Heart right ventricle (tissue), 16 donors: ENCODE measurements around the gene LRIF1. TPM values are rescaled to one million over a fixed set of nuclear protein-coding genes. Genes with fewer than 3 reads are reported as not detected.

Source experiments
- ATAC-seq, 8 donors: fragments of 200-7000 bp; cut with Tn5 transposase; one replicate each; pipeline ENCODE4 v1.9.1; 2020; ENCODE audit warnings: mild to moderate bottlenecking in 8 of 8, moderate library complexity in 8 of 8, moderate number of reproducible peaks in 1 of 8
- DNase-seq, 2 donors: peaks; one replicate each; pipeline ENCODE4 v3.0.0-alpha.2; 2020
- H3K27ac ChIP-seq, 10 donors: fragments of 200-600 bp; sonication (generic) in 2 of 10; one replicate each; pipeline versions ENCODE4 v1.5.0 to v1.8.0; 2020 to 2022; ENCODE audit warnings: mild to moderate bottlenecking in 3 of 10
- H3K27me3 ChIP-seq, 7 donors: fragments of 200-600 bp; one replicate each; pipeline ENCODE4 v1.8.0; 2021 to 2022; ENCODE audit warnings: mild to moderate bottlenecking in 2 of 7
- H3K36me3 ChIP-seq, 9 donors: fragments of 200-600 bp; sonication (generic) in 1 of 9; one replicate each; pipeline versions ENCODE4 v1.5.0 to v1.8.0; 2020 to 2022; ENCODE audit warnings: mild to moderate bottlenecking in 2 of 9
- H3K4me1 ChIP-seq, 9 donors: fragments of 200-600 bp; sonication (generic) in 1 of 9; one replicate each; pipeline versions ENCODE4 v1.5.0 to v1.8.0; 2020 to 2022; ENCODE audit warnings: mild to moderate bottlenecking in 4 of 9
- H3K4me3 ChIP-seq, 10 donors: fragments of 200-600 bp; sonication (generic) in 2 of 10; one replicate each; pipeline versions ENCODE4 v1.5.0 to v1.8.0; 2020 to 2022; ENCODE audit warnings: mild to moderate bottlenecking in 7 of 10, moderate library complexity in 2 of 10
- H3K9me3 ChIP-seq, 11 donors: fragments of 200-600 bp in 10 of 11; sonication (generic) in 2 of 11; one replicate each; pipeline versions ENCODE4 v1.5.0 to v1.8.0; 2013 to 2022; ENCODE audit warnings: mild to moderate bottlenecking in 2 of 11, control low read depth in 1 of 11, moderate library complexity in 1 of 11
- WGBS, 2 donors: extraction: QIAGEN DNeasy Blood & Tissue Kit; methylation state at CpG; one replicate each; pipeline ENCODE4 v1.1.7; 2013; ENCODE audit warnings: inconsistent platforms in 1 of 2; 5-methylcytosine and 5-hydroxymethylcytosine counted together
- intact Hi-C, 10 donors: fragments of 100-400 bp; cut with DNase I; formaldehyde crosslinking; loops; one replicate each; pipeline versions ENCODE4 v1.11.1 to v1.14.2; 2022
- polyA plus RNA-seq, 2 donors: library from polyadenylated mRNA; stranded (reverse); fragments of 200-250 nt; gene quantifications; one replicate each; pipeline ENCODE4 v1.2.3, GENCODE V29; 2013
- total RNA-seq, 10 donors: library from RNA; stranded (reverse); fragmentation: NEBNext Ultra II Directional in 3 of 10; extraction: Animal tissue kit (Norgen Biotek cat#: 25700) in 3 of 10; gene quantifications; one replicate each; pipeline versions ENCODE4 v1.2.1 to v1.2.4, GENCODE V29; 2021 to 2023
- TF ChIP-seq, protein P1 (sequence below), 9 donors: fragments of 200-600 bp; sonication (generic) in 2 of 9; IDR thresholded peaks; one replicate each; pipeline versions ENCODE4 v1.5.0 to v1.8.0; 2021 to 2022; ENCODE audit warnings: antibody characterized with exemption in 9 of 9, mild to moderate bottlenecking in 5 of 9, moderate library complexity in 1 of 9
- donor health status: Arrhythmogenic right ventricular cardiomyopathy.
- donor health status: ischemic (EF 13 %, LVEDD 7.1; RV severe dilation, severe dysfunction).
- donor health status: healthy with polysubstance abuse.
- donor health status: DM: no; HTN: yes; CAD: no.
- donor health status: DM: no; HTN: no; CAD: no.
- donor health status: ischemic (EF 25% LVEDD 6.9; RV normal size, moderate dysfunction).
- donor health status: ischemic (EF 25% LVEDD 5.7; RV mildly dilated, moderate dysfunction).
- donor health status: healthy.
- donor health status: DM: yes; HTN: yes; CAD: no.
- donor health status: Ischemic cardiomyopathy.
- donor health status: ischemic (EF 35%, LVEDD 5.7; RV mildly dilated, moderate dysfunction).
- donor health status: nonischemic (EF 11% LVEDD 7.7; RV severe dilation, severe dysfunction).
- donor health status: DM: yes; HTN: yes; CAD: no.
- donor health status: PGD.
- donor health status: ischemic (EF 29% LVEDD 5.4; RV normal size, mild dysfunction).
- donor health status: nonischemic (EF 23%, LVEDD 6.1; RV moderate dilation, normal function).

Gene LRIF1
- total and polyA plus RNA-seq, 12 donors: 7.2 to 21.3 (median 15.8) TPM

DNA sequence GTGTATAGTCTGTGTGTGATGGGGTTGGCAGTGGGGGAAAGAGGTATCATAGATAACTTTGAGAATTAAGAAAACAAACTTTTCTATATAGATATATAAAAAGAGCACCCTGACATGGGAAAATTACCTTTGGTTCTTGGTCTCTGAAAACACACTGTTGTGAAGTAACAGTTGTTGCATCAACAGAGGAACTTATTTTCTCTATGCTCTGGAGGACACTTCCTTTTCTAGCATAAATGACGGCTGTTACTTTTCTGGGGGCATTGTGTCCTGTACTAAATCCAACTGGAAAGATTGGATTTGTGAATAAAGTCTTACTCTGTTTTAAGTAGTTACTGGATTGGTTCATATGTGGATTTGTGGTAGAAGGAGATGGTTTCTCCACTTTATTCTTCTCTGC is 12.6 kb downstream of the LRIF1 start:
- peaks cover 0 to 69% (median 29%) of the 10 kb centered on the region in 9 donors for H3K36me3 ChIP-seq
- H3K9me3 ChIP-seq: peaks cover 0 to 55% (median 0%) of the 10 kb centered on the region in 11 donors
- H3K27ac ChIP-seq: no peak overlapping the region
- DNase-seq (no peak), ATAC-seq (no peak)
- intact Hi-C loops: no loop called here
- no peak overlapping the region for H3K4me3 ChIP-seq
- H3K27me3 ChIP-seq: no peaks in the 10 kb centered on the region
- TF ChIP-seq, protein P1, sequence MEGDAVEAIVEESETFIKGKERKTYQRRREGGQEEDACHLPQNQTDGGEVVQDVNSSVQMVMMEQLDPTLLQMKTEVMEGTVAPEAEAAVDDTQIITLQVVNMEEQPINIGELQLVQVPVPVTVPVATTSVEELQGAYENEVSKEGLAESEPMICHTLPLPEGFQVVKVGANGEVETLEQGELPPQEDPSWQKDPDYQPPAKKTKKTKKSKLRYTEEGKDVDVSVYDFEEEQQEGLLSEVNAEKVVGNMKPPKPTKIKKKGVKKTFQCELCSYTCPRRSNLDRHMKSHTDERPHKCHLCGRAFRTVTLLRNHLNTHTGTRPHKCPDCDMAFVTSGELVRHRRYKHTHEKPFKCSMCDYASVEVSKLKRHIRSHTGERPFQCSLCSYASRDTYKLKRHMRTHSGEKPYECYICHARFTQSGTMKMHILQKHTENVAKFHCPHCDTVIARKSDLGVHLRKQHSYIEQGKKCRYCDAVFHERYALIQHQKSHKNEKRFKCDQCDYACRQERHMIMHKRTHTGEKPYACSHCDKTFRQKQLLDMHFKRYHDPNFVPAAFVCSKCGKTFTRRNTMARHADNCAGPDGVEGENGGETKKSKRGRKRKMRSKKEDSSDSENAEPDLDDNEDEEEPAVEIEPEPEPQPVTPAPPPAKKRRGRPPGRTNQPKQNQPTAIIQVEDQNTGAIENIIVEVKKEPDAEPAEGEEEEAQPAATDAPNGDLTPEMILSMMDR (IDR thresholded peaks at IDR 0.05): no peak
- H3K4me1 ChIP-seq: peaks cover 0 to 2% (median 0%) of the 10 kb centered on the region in 9 donors
- WGBS, 2 donors: 90 to 97% methylated on average over 1 of the region's 1 CpG

DNA sequence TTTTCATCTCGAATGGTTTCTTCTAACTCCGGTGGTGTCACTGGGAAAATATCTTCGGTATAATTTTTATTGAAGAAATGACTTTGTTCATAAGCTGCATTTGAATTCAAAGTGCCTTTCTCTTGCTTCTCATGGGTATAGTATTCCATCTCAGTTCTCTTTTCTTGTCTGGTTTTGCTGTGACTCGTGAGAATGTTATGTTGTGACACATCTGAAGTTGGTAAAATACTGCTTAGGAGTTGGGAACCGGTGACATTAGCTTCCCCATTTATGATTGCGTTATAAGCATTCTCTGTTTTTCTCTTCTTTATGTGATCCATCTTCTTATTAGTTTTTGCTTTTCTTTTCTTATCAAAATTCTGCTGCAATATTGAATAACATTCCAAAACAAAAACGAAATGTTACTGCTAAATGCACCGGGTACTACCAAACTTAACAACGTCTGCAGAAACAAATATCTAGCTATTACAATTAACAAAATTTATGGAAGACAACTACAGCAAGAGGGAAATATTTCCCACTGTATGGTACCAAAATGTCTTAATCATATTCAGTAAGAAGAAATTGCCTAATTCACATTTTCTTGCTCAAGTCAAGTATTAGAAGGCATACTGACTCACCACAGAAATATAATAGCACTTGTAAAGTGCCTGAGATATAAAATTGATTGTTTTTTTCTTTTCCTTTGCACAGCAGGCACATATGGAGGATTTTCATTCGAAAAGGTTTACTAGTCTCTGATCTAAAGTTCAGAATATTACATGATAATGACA is 15.5 kb downstream of the LRIF1 start:
- Histone ChIP-seq H3K27ac (no peak overlapping the region), H3K4me1 (no peaks in the 10 kb centered on the region), H3K9me3 (peaks cover 0 to 34% (median 0%) of the 10 kb centered on the region in 11 donors), H3K36me3 (peaks cover 0 to 69% (median 29%) of the 10 kb centered on the region in 9 donors), H3K4me3 (no peak overlapping the region), H3K27me3 (no peaks in the 10 kb centered on the region)
- 96 to 97% methylated on average over 10 of the region's 10 CpGs for WGBS, 2 donors
- intact Hi-C loops: no loop called here
- TF ChIP-seq, protein P1 (IDR thresholded peaks at IDR 0.05): no peak
- ATAC-seq: no peak
- no peak for DNase-seq

DNA sequence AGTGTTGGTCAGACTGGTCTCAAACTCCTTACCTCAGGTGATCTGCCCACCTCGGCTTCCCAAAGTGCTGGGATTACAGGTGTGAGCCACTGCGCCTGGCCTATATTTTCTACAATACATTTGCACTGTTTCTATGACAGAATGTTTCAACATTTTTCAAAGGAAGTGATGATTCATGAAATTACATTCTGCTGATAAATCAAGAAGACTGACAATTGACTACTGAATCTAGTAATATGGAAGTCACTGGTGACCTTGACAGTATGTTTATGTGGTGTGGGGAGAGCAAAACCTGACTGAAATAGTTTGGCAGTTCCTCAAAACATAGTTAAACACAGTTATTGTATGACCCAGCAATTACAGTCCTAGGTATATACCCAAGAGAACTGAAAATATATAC is 18.1 kb downstream of the LRIF1 start:
- TF ChIP-seq, protein P1 (IDR thresholded peaks at IDR 0.05): no peak
- WGBS, 2 donors: 96 to 98% methylated on average over 2 of the region's 2 CpGs

DNA sequence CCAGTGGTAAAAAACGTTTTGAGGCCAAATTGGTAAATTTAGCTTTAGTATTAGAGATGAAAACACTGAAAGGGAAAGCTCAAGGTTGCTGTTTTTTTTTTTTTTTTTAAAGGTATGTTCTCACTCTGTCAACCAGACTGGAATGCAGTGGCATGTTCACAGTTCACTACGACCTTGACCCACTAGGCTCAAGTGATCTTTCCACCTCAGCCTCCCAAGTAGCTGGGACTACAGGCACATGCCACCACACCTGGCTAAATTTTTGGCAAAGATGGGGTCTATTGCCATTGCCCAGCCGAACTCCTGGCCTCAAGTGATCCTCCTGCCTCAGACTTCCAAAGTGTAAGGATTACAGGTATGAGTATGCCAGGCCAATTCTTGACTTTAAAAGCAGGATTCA is 18.9 kb downstream of the LRIF1 start:
- 62 to 65% methylated on average over 3 of the region's 3 CpGs for WGBS, 2 donors
- H3K36me3 ChIP-seq: peaks cover 0 to 40% (median 18%) of the 10 kb centered on the region in 9 donors
- H3K27me3 ChIP-seq: no peaks in the 10 kb centered on the region
- TF ChIP-seq, protein P1 (IDR thresholded peaks at IDR 0.05): no peak
- ATAC-seq (no peak), DNase-seq (no peak)
- intact Hi-C loops: no loop called here
- peaks cover 0 to 25% (median 0%) of the 10 kb centered on the region in 11 donors for H3K9me3 ChIP-seq
- no peaks in the 10 kb centered on the region for H3K4me1 ChIP-seq
- no peak overlapping the region for H3K27ac ChIP-seq
- no peak overlapping the region for H3K4me3 ChIP-seq

More for the DNA sequence above, 18.1 kb downstream of the LRIF1 start:
- H3K4me1 ChIP-seq: no peaks in the 10 kb centered on the region
- peaks cover 0 to 25% (median 0%) of the 10 kb centered on the region in 11 donors for H3K9me3 ChIP-seq
- no peak for DNase-seq
- no peak overlapping the region for H3K27ac ChIP-seq
- intact Hi-C loops: no loop called here
- ATAC-seq: no peak
- H3K4me3 ChIP-seq: no peak overlapping the region
- H3K36me3 ChIP-seq: peaks cover 0 to 47% (median 21%) of the 10 kb centered on the region in 9 donors
- no peaks in the 10 kb centered on the region for H3K27me3 ChIP-seq
